Esophagus squamous epithelium (tissue), 5 donors: Measurements from ENCODE around the gene GJB5. TPM values are rescaled to one million over a fixed set of nuclear protein-coding genes. Genes with fewer than 3 reads are reported as not detected.

Experiments used
- DNase-seq: peaks from one replicate; lab custom pipeline; 2025; lab: John Stamatoyannopoulos, UW
- H3K27ac ChIP-seq, 4 donors: fragments of 200-600 bp; sonication (generic); one replicate each; pipeline ENCODE4 v1.5.1; 2016 to 2019; ENCODE audit warnings: mild to moderate bottlenecking in 1 of 4
- H3K27me3 ChIP-seq, 4 donors: fragments of 200-600 bp; sonication (generic); 1 replicate in 3 of 4; 2 replicates in 1 of 4; pipeline versions ENCODE4 v1.5.1 to v1.6.0; 2017 to 2021; ENCODE audit warnings: antibody characterized with exemption in 1 of 4
- H3K36me3 ChIP-seq, 3 donors: fragments of 200-600 bp; sonication (generic); one replicate each; pipeline ENCODE4 v1.5.1; 2016 to 2019
- H3K4me1 ChIP-seq, 3 donors: fragments of 200-600 bp; sonication (generic); one replicate each; pipeline ENCODE4 v1.5.1; 2017 to 2019
- H3K4me3 ChIP-seq, 4 donors: fragments of 200-600 bp; sonication (generic); 1 replicate in 3 of 4; 2 replicates in 1 of 4; pipeline ENCODE4 v1.5.1; 2016 to 2019; ENCODE audit warnings: mild to moderate bottlenecking in 2 of 4, moderate library complexity in 1 of 4
- H3K9me3 ChIP-seq, 3 donors: fragments of 200-600 bp; sonication (generic); one replicate each; pipeline ENCODE4 v1.5.1; 2016 to 2019
- POLR2A ChIP-seq, 4 donors: fragments of 450-650 bp; IDR thresholded peaks; one replicate each; pipeline ENCODE4 v1.6.1; 2017; ENCODE audit warnings: antibody characterized with exemption in 4 of 4, mild to moderate bottlenecking in 4 of 4, moderate library complexity in 3 of 4
- WGBS, 2 donors: methylation state at CpG; one replicate each; pipeline ENCODE4 v1.1.5; 2018; 5-methylcytosine and 5-hydroxymethylcytosine counted together
- intact Hi-C: fragments of 100-400 bp; cut with DNase I; formaldehyde crosslinking; loops from one replicate; pipeline ENCODE4 v1.15.0; 2022
- total RNA-seq, 4 donors: library from RNA; depleted of rRNA; stranded (reverse); fragments of >200 nt; gene quantifications; one replicate each; pipeline ENCODE4 v1.1.0, GENCODE V29; 2016
- TF ChIP-seq, protein P1 (sequence below), 6 experiments: fragments of 450-650 bp in 4 of 6; fragments of 200-600 bp in 2 of 6; sonication (generic) in 2 of 6; IDR thresholded peaks; one replicate each; pipeline ENCODE4 v1.5.1; 2016 to 2019; ENCODE audit warnings: antibody characterized with exemption in 6 of 6, mild to moderate bottlenecking in 4 of 6, moderate library complexity in 4 of 6
- donor health status: DM: yes; HTN: yes; CAD: no.

The GJB5 gene
- total RNA-seq, 4 donors from 2014 or later, result 91.7 to 123 (median 104) TPM

GRCh38 chr1:34781844-34782391, 27.1 kb downstream of the GJB5 start:
- peak overlapping the region; percentile 96 to 99 (median 98) for H3K27ac ChIP-seq
- WGBS, 2 donors, result 0 to 11% methylated on average over 1 to 3 of the region's 18 CpGs
- TF ChIP-seq, protein P1, sequence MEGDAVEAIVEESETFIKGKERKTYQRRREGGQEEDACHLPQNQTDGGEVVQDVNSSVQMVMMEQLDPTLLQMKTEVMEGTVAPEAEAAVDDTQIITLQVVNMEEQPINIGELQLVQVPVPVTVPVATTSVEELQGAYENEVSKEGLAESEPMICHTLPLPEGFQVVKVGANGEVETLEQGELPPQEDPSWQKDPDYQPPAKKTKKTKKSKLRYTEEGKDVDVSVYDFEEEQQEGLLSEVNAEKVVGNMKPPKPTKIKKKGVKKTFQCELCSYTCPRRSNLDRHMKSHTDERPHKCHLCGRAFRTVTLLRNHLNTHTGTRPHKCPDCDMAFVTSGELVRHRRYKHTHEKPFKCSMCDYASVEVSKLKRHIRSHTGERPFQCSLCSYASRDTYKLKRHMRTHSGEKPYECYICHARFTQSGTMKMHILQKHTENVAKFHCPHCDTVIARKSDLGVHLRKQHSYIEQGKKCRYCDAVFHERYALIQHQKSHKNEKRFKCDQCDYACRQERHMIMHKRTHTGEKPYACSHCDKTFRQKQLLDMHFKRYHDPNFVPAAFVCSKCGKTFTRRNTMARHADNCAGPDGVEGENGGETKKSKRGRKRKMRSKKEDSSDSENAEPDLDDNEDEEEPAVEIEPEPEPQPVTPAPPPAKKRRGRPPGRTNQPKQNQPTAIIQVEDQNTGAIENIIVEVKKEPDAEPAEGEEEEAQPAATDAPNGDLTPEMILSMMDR (IDR thresholded peaks at IDR 0.05), result no peak
- peak in 3 of 4 donors; percentile 51 to 80 (median 74) for TF ChIP-seq POLR2A (IDR thresholded peaks at IDR 0.05)
- DNase-seq, result no peak
- peaks cover 0 to 26% (median 15%) of the 10 kb centered on the region in 3 donors for H3K36me3 ChIP-seq
- peaks cover 0 to 82% (median 26%) of the 10 kb centered on the region in 3 donors for H3K4me1 ChIP-seq
- H3K9me3 ChIP-seq, result no peaks in the 10 kb centered on the region
- intact Hi-C loops, result no loop called here
- peak overlapping the region; percentile 69 to 81 (median 76) for H3K4me3 ChIP-seq
- peaks cover 0 to 58% (median 3%) of the 10 kb centered on the region in 4 donors for H3K27me3 ChIP-seq

GRCh38 chr1:34784751-34785221, 29.9 kb downstream of the GJB5 start:
- H3K4me3 ChIP-seq, result no peak overlapping the region
- 78 to 80% methylated on average over 15 to 20 of the region's 28 CpGs for WGBS, 2 donors
- intact Hi-C loops, result loop anchor here (5.0 kb wide), 1 partner anchor 68 kb away; no protein-coding TSS in a partner anchor
- no peaks in the 10 kb centered on the region for H3K9me3 ChIP-seq
- peaks cover 0 to 40% (median 3%) of the 10 kb centered on the region in 4 donors for H3K27me3 ChIP-seq
- peaks cover 0 to 81% (median 23%) of the 10 kb centered on the region in 3 donors for H3K4me1 ChIP-seq
- no peak for DNase-seq
- peak overlapping the region in 3 of 4 donors; percentile 96 to 99 (median 99) for H3K27ac ChIP-seq
- peaks cover 0 to 38% (median 15%) of the 10 kb centered on the region in 3 donors for H3K36me3 ChIP-seq
- no peak for TF ChIP-seq POLR2A (IDR thresholded peaks at IDR 0.05)
- TF ChIP-seq, protein P1 (IDR thresholded peaks at IDR 0.05), result no peak

GRCh38 chr1:34785231-34785874, 30.5 kb downstream of the GJB5 start:
- no peak for DNase-seq
- WGBS, 2 donors, result 70 to 91% methylated on average over 13 to 14 of the region's 22 CpGs
- H3K27me3 ChIP-seq, result peaks cover 0 to 34% (median 3%) of the 10 kb centered on the region in 4 donors
- H3K9me3 ChIP-seq, result no peaks in the 10 kb centered on the region
- peaks cover 0 to 76% (median 17%) of the 10 kb centered on the region in 3 donors for H3K4me1 ChIP-seq
- H3K36me3 ChIP-seq, result peaks cover 0 to 38% (median 15%) of the 10 kb centered on the region in 3 donors
- intact Hi-C loops, result loop anchor here (5.0 kb wide), 1 partner anchor 67 kb away; no protein-coding TSS in a partner anchor
- no peak overlapping the region for H3K4me3 ChIP-seq
- H3K27ac ChIP-seq, result peak overlapping the region in 2 of 4 donors; percentile 57 to 60
- no peak for TF ChIP-seq POLR2A (IDR thresholded peaks at IDR 0.05)
- TF ChIP-seq, protein P1 (IDR thresholded peaks at IDR 0.05), result no peak

DNA sequence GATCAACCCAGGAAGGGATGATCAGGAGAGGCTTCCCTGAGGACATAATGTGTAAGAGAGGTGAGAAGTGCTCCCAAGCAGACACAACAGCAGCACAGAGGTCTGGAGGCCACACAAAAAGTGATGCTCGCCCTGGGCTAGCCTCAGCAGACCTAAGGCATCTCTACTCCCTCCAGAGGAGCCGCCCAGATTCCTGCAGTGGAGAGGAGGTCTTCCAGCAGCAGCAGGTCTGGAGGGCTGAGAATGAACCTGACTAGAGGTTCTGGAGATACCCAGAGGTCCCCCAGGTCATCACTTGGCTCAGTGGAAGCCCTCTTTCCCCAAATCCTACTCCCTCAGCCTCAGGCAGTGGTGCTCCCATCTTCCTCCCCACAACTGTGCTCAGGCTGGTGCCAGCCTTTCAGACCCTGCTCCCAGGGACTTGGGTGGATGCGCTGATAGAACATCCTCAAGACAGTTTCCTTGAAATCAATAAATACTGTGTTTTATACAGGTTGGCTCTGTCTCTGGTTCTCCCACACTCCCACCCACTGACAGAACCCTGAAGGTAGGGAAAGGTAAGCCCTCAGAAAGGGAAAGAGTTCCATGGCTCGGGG, 31.1 kb downstream of the GJB5 start:
- H3K36me3 ChIP-seq, result peaks cover 0 to 38% (median 15%) of the 10 kb centered on the region in 3 donors
- intact Hi-C loops, result loop anchor here (5.0 kb wide), 1 partner anchor 66 kb away; no protein-coding TSS in a partner anchor
- H3K4me1 ChIP-seq, result peaks cover 0 to 69% (median 13%) of the 10 kb centered on the region in 3 donors
- peak overlapping the region; percentile 9 to 60 (median 42) for H3K27ac ChIP-seq
- no peak for DNase-seq
- H3K9me3 ChIP-seq, result no peaks in the 10 kb centered on the region
- no peak for TF ChIP-seq POLR2A (IDR thresholded peaks at IDR 0.05)
- TF ChIP-seq, protein P1 (IDR thresholded peaks at IDR 0.05), result no peak
- peaks cover 0 to 32% (median 3%) of the 10 kb centered on the region in 4 donors for H3K27me3 ChIP-seq
- WGBS, 2 donors, result 29 to 90% methylated on average over 2 to 3 of the region's 4 CpGs
- H3K4me3 ChIP-seq, result no peak overlapping the region
